Endothelial cell of umbilical vein (primary cell): ENCODE results near the gene SETSIP. TPM values are rescaled to one million over a fixed set of nuclear protein-coding genes. Genes with fewer than 3 reads are reported as not detected.

Experiments used
- BruUV-seq: library from RNA; stranded (reverse); fragments of 400-500 nt; replicated peaks from 2 replicates; lab custom pipeline; 2021; lab: Mats Ljungman, UMichigan
- CTCF ChIA-PET: fragments of 300-600, 350-600 bp; sonication (Branson Sonifier 250); formaldehyde crosslinking; loops from one replicate; lab custom pipeline; 2021; ENCODE audit warnings: antibody characterized with exemption, inconsistent platforms; lab: Charles Lee
- POLR2A ChIA-PET: fragments of 300-600, 350-600 bp; sonication (Branson Sonifier 250); formaldehyde crosslinking; loops from one replicate; lab custom pipeline; 2021; ENCODE audit warnings: antibody characterized with exemption, inconsistent platforms; lab: Charles Lee
- DNase-seq: peaks from one replicate; pipeline ENCODE4 v3.0.0-alpha.2; 2011; ENCODE audit warnings: low read depth, low spot score
- FAIRE-seq: peaks from 2 replicates; lab custom pipeline; 2011; peaks lifted over from hg19 to GRCh38; lab: Jason Lieb, UNC
- H2AFZ ChIP-seq: 2 replicates; pipeline ENCODE4 v1.6.0; 2012; ENCODE audit warnings: low read depth, low read length, control low read depth, inconsistent platforms
- H3K27ac ChIP-seq: 2 replicates; pipeline ENCODE4 v1.5.1; 2011; ENCODE audit warnings: low read depth, mild to moderate bottlenecking, control low read depth, low read length, moderate library complexity; ENCODE audit not compliant: insufficient read depth
- H3K27me3 ChIP-seq, 2 experiments: 2 replicates each; pipeline versions ENCODE4 v1.6.0 to v1.6.1; 2011; ENCODE audit warnings: low read length in 2 of 2, mixed read lengths in 1 of 2; ENCODE audit not compliant: control insufficient read depth in 2 of 2, insufficient read depth in 2 of 2
- H3K36me3 ChIP-seq, 2 experiments: 2 replicates in 1 of 2; 3 replicates in 1 of 2; pipeline ENCODE4 v1.5.1; 2011; ENCODE audit warnings: low read length in 2 of 2, mild to moderate bottlenecking in 1 of 2, moderate library complexity in 1 of 2; ENCODE audit not compliant: control insufficient read depth in 2 of 2, insufficient read depth in 2 of 2; ENCODE audit errors: extremely low read depth in 1 of 2
- H3K4me1 ChIP-seq: 3 replicates; pipeline ENCODE4 v1.5.1; 2011; ENCODE audit warnings: mild to moderate bottlenecking, low read length; ENCODE audit not compliant: control insufficient read depth, insufficient read depth; ENCODE audit errors: extremely low read depth
- H3K4me2 ChIP-seq: 2 replicates; pipeline ENCODE4 v1.6.1; 2011; ENCODE audit warnings: low read length, control low read depth, mixed read lengths; ENCODE audit not compliant: insufficient read depth
- H3K4me3 ChIP-seq, 3 experiments: fragments of 200-600 bp in 1 of 3; sonication (generic), shearing (Covaris generic) in 1 of 3; replicated peaks in 1 of 3; 2 replicates each; pipeline ENCODE4 v1.5.1; 2011 to 2016; ENCODE audit warnings: control low read depth in 3 of 3, low read length in 3 of 3, mild to moderate bottlenecking in 2 of 3, inconsistent platforms in 1 of 3, low read depth in 1 of 3, moderate library complexity in 1 of 3; ENCODE audit not compliant: insufficient read depth in 1 of 3
- H3K79me2 ChIP-seq: 2 replicates; pipeline ENCODE4 v1.6.0; 2012; ENCODE audit warnings: low read length, inconsistent platforms; ENCODE audit not compliant: control insufficient read depth, insufficient read depth
- H3K9ac ChIP-seq: replicated peaks from 2 replicates; pipeline ENCODE3; 2011; ENCODE audit warnings: low read length, control low read depth; ENCODE audit not compliant: insufficient read depth; ENCODE audit errors: extremely low read depth
- H3K9me1 ChIP-seq: replicated peaks from 3 replicates; pipeline ENCODE4 v1.6.0; 2011; ENCODE audit warnings: mild to moderate bottlenecking, low read length; ENCODE audit not compliant: control insufficient read depth, insufficient read depth; ENCODE audit errors: extremely low read depth
- H3K9me3 ChIP-seq: replicated peaks from 2 replicates; pipeline ENCODE4 v1.5.1; 2012; ENCODE audit warnings: low read length, inconsistent platforms; ENCODE audit not compliant: control insufficient read depth, insufficient read depth
- H4K20me1 ChIP-seq: replicated peaks from 2 replicates; pipeline ENCODE3; 2011; ENCODE audit warnings: mild to moderate bottlenecking, low read length; ENCODE audit not compliant: control insufficient read depth, insufficient read depth; ENCODE audit errors: extremely low read depth
- EZH2 ChIP-seq: IDR thresholded peaks from 2 replicates; pipeline ENCODE4 v1.6.1; 2012; ENCODE audit warnings: borderline replicate concordance, low read depth, mild to moderate bottlenecking, moderate library complexity, low read length, inconsistent platforms; ENCODE audit not compliant: severe bottlenecking
- FOS ChIP-seq: IDR thresholded peaks from 2 replicates; pipeline ENCODE4 v1.6.1; 2011; ENCODE audit warnings: mild to moderate bottlenecking, low read length, moderate library complexity, borderline replicate concordance; ENCODE audit not compliant: insufficient read depth
- GATA2 ChIP-seq: IDR thresholded peaks from 2 replicates; pipeline ENCODE4 v1.7.0; 2011; ENCODE audit warnings: low read depth, mild to moderate bottlenecking, moderate library complexity, mixed read lengths, low read length; ENCODE audit not compliant: insufficient read length, insufficient read depth
- JUN ChIP-seq: IDR thresholded peaks from 2 replicates; pipeline ENCODE4 v1.6.1; 2011; ENCODE audit warnings: borderline replicate concordance, low read depth; ENCODE audit not compliant: insufficient read length, insufficient read depth
- MAX ChIP-seq: IDR thresholded peaks from 2 replicates; pipeline ENCODE4 v1.6.1; 2011; ENCODE audit not compliant: insufficient read depth, insufficient read length
- MYC ChIP-seq: IDR thresholded peaks from one replicate; pipeline ENCODE4 v1.6.1; 2011; ENCODE audit warnings: mild to moderate bottlenecking, low read depth, low read length
- POLR2A ChIP-seq: IDR thresholded peaks from 2 replicates; pipeline ENCODE4 v1.6.1; 2012; ENCODE audit warnings: low read depth, mild to moderate bottlenecking, control low read depth, low read length
- POLR2AphosphoS5 ChIP-seq: IDR thresholded peaks from 2 replicates; pipeline ENCODE4 v1.6.1; 2012; ENCODE audit warnings: low read depth, mild to moderate bottlenecking, control low read depth, low read length, moderate library complexity; ENCODE audit not compliant: insufficient read depth
- dilution Hi-C: fragments of 300-500 bp; cut with MboI; formaldehyde crosslinking; loops from one replicate; pipeline ENCODE4 v1.15.0; 2019; ENCODE audit warnings: low sequenced_read_pairs; ENCODE audit not compliant: extremely low pct_ligation_motif_present
- intact Hi-C: fragments of 100-400 bp; cut with micrococcal nuclease; formaldehyde crosslinking; loops from one replicate; pipeline ENCODE4 v1.10.0; 2022
- polyA plus RNA-seq, 4 experiments: library from polyadenylated mRNA; depleted of rRNA in 3 of 4; stranded (reverse) in 3 of 4; unstranded in 1 of 4; fragments of >200 nt; gene quantifications; 2 replicates each; pipeline versions ENCODE4 v1.2.1 to v1.2.3, GENCODE V29; 2011 to 2012; ENCODE audit warnings: missing spikeins in 1 of 4
- total RNA-seq: library from RNA; stranded (reverse); gene quantifications from 2 replicates; pipeline ENCODE4 v1.2.3, GENCODE V29; 2021
- TF ChIP-seq, protein P1 (sequence below), 2 donors: IDR thresholded peaks; 1 replicate in 1 of 2; 2 replicates in 1 of 2; pipeline ENCODE4 v1.5.1; 2011; ENCODE audit warnings: low read length in 2 of 2, mild to moderate bottlenecking in 2 of 2, moderate library complexity in 2 of 2, control low read depth in 1 of 2, inconsistent platforms in 1 of 2, low read depth in 1 of 2; ENCODE audit not compliant: insufficient read depth in 1 of 2; ENCODE audit errors: extremely low read depth in 1 of 2

The SETSIP gene
- total and polyA plus RNA-seq, 2 donors (not counting 3 experiments of a cell fraction or from before 2014, with no cell fraction given) = not detected

GRCh38 chr1:92051948-92052347 lies 23.3 kb downstream of the SETSIP start:
- peaks cover 8% of the 10 kb centered on the region for H3K4me1 ChIP-seq
- H3K36me3 ChIP-seq = no peaks in the 10 kb centered on the region
- POLR2A ChIA-PET = no interaction called here
- no peak overlapping the region for H3K9ac ChIP-seq
- TF ChIP-seq EZH2 (no peak), JUN (no peak), GATA2 (no peak), POLR2A (no peak), MAX (no peak), POLR2AphosphoS5 (no peak), FOS (no peak), MYC (no peak)
- TF ChIP-seq, protein P1, sequence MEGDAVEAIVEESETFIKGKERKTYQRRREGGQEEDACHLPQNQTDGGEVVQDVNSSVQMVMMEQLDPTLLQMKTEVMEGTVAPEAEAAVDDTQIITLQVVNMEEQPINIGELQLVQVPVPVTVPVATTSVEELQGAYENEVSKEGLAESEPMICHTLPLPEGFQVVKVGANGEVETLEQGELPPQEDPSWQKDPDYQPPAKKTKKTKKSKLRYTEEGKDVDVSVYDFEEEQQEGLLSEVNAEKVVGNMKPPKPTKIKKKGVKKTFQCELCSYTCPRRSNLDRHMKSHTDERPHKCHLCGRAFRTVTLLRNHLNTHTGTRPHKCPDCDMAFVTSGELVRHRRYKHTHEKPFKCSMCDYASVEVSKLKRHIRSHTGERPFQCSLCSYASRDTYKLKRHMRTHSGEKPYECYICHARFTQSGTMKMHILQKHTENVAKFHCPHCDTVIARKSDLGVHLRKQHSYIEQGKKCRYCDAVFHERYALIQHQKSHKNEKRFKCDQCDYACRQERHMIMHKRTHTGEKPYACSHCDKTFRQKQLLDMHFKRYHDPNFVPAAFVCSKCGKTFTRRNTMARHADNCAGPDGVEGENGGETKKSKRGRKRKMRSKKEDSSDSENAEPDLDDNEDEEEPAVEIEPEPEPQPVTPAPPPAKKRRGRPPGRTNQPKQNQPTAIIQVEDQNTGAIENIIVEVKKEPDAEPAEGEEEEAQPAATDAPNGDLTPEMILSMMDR (IDR thresholded peaks at IDR 0.05; ENCODE audit: extremely low read depth in 1 of 2, insufficient read depth in 1 of 2, low read depth in 1 of 2, low read length in 2 of 2) = no peak
- no peaks in the 10 kb centered on the region for H4K20me1 ChIP-seq
- H3K4me2 ChIP-seq = no peak overlapping the region
- no peaks in the 10 kb centered on the region for H3K27me3 ChIP-seq
- dilution Hi-C loops = no loop called here
- H3K9me1 ChIP-seq = no peaks in the 10 kb centered on the region
- H3K4me3 ChIP-seq = no peak overlapping the region
- intact Hi-C loops = no loop called here
- BruUV-seq = no TSS peak
- H3K27ac ChIP-seq = no peak overlapping the region
- no peak overlapping the region for H2AFZ ChIP-seq
- CTCF ChIA-PET = no interaction called here
- no peaks in the 10 kb centered on the region for H3K9me3 ChIP-seq
- H3K79me2 ChIP-seq = no peaks in the 10 kb centered on the region
- FAIRE-seq (no peak), DNase-seq (no peak)
